CD4-positive, alpha-beta T cell (primary cell): ENCODE data around the gene TARS2. TPM values are rescaled to one million over a fixed set of nuclear protein-coding genes. Genes with fewer than 3 reads are reported as not detected.

Experiments
- ATAC-seq: fragments of 200-7000 bp; cut with Tn5 transposase; one replicate; pipeline ENCODE4 v1.10.0; 2022; ENCODE audit warnings: mild to moderate bottlenecking; ENCODE audit not compliant: poor library complexity
- CTCF ChIA-PET: fragments of 350-600 bp; sonication (Branson Sonifier 250); formaldehyde crosslinking; loops from one replicate; lab custom pipeline; 2021; ENCODE audit warnings: antibody characterized with exemption, inconsistent platforms; lab: Charles Lee
- POLR2A ChIA-PET: fragments of 350-600 bp; sonication (Branson Sonifier 250); formaldehyde crosslinking; loops from one replicate; lab custom pipeline; 2021; ENCODE audit warnings: antibody characterized with exemption, inconsistent platforms; lab: Charles Lee
- DNase-seq, 14 experiments: peaks; one replicate each; pipeline ENCODE4 v3.0.0-alpha.2; 2013 to 2020; ENCODE audit warnings: mixed read lengths in 2 of 14
- H3K27ac ChIP-seq, 2 donors: one replicate each; pipeline versions ENCODE4 v1.5.1 to v1.7.0; 2013; ENCODE audit warnings: low read length in 2 of 2, low read depth in 1 of 2, mild to moderate bottlenecking in 1 of 2
- H3K27me3 ChIP-seq, 2 experiments: 1 replicate in 1 of 2; 2 replicates in 1 of 2; pipeline versions ENCODE4 v1.6.1 to v1.7.0; 2013; ENCODE audit warnings: low read length in 2 of 2, control low read depth in 1 of 2, mild to moderate bottlenecking in 1 of 2, moderate library complexity in 1 of 2; ENCODE audit not compliant: insufficient read depth in 2 of 2, control insufficient read depth in 1 of 2
- H3K36me3 ChIP-seq: one replicate; pipeline ENCODE4 v1.6.1; 2013; ENCODE audit warnings: low read length, control low read depth; ENCODE audit not compliant: insufficient read depth
- H3K4me1 ChIP-seq: one replicate; pipeline ENCODE4 v1.6.1; 2013; ENCODE audit warnings: low read length, control low read depth; ENCODE audit not compliant: insufficient read depth
- H3K4me3 ChIP-seq: one replicate; pipeline ENCODE4 v1.5.1; 2013; ENCODE audit warnings: mild to moderate bottlenecking, low read length, moderate library complexity
- H3K9me3 ChIP-seq, 2 experiments: 1 replicate in 1 of 2; 2 replicates in 1 of 2; pipeline versions ENCODE4 v1.6.1 to v1.7.0; 2013; ENCODE audit warnings: low read length in 2 of 2, mild to moderate bottlenecking in 2 of 2, control low read depth in 1 of 2, moderate library complexity in 1 of 2; ENCODE audit not compliant: control insufficient read depth in 1 of 2, insufficient read depth in 1 of 2
- H3K27ac Mint-ChIP-seq: one replicate; pipeline ENCODE4 v1.8.0; 2020; ENCODE audit warnings: mixed read lengths
- H3K27me3 Mint-ChIP-seq: one replicate; pipeline ENCODE4 v1.8.0; 2021; ENCODE audit warnings: mixed read lengths
- H3K36me3 Mint-ChIP-seq: one replicate; pipeline ENCODE4 v1.8.0; 2021; ENCODE audit warnings: low read depth, mixed read lengths
- H3K4me1 Mint-ChIP-seq: one replicate; pipeline ENCODE4 v1.8.0; 2021; ENCODE audit warnings: low read depth, mixed read lengths
- H3K4me3 Mint-ChIP-seq: one replicate; pipeline ENCODE4 v1.8.0; 2020; ENCODE audit warnings: mild to moderate bottlenecking, mixed read lengths
- H3K9me3 Mint-ChIP-seq: one replicate; pipeline ENCODE4 v1.8.0; 2020; ENCODE audit warnings: mixed read lengths
- CTCF ChIP-seq: fragments of 200-600 bp; IDR thresholded peaks from one replicate; pipeline ENCODE4 v1.8.0; 2022; ENCODE audit warnings: antibody characterized with exemption, mild to moderate bottlenecking
- intact Hi-C, 2 experiments: fragments of 100-400 bp; cut with DNase I in 1 of 2; cut with micrococcal nuclease in 1 of 2; formaldehyde crosslinking; loops; one replicate each; pipeline versions ENCODE4 v1.15.1 to v1.9.0; 2023 to 2025; cut with DNase I, micrococcal nuclease
- total RNA-seq, 174 experiments: library from RNA in 2 of 174; stranded (reverse) in 2 of 174; gene quantifications; one replicate each; pipeline ENCODE4 v1.2.3 and lab custom pipeline; 2021 to 2026

Gene TARS2
- total RNA-seq, 2 experiments from 2014 or later: 22.8 to 25.3 TPM

GRCh38 chr1:150545486-150546032 lies 58.3 kb downstream of the TARS2 start:
- no peak for TF ChIP-seq CTCF
- no peaks in the 10 kb centered on the region for H3K9me3 Mint-ChIP-seq
- H3K27ac Mint-ChIP-seq: no peak overlapping the region
- no peak for DNase-seq
- ATAC-seq: no peak
- POLR2A ChIA-PET: interaction anchor here (0.6 kb wide), 1 partner anchor 30 kb away, joined by 3 read pairs; the partner anchor contains the start of gene FALEC
- H3K36me3 Mint-ChIP-seq: no peaks in the 10 kb centered on the region
- Histone ChIP-seq H3K4me1 (peaks cover 17% of the 10 kb centered on the region), H3K27me3 (peaks cover 10 to 15% of the 10 kb centered on the region in 2 experiments), H3K9me3 (no peaks in the 10 kb centered on the region), H3K36me3 (no peaks in the 10 kb centered on the region), H3K27ac (no peak overlapping the region), H3K4me3 (no peak overlapping the region)
- no peak overlapping the region for H3K4me3 Mint-ChIP-seq
- peaks cover 13% of the 10 kb centered on the region for H3K4me1 Mint-ChIP-seq
- intact Hi-C loops: no loop called here
- H3K27me3 Mint-ChIP-seq: peaks cover 34% of the 10 kb centered on the region
- CTCF ChIA-PET: no interaction called here

GRCh38 chr1:150546294-150546937 lies 59.2 kb downstream of the TARS2 start:
- H3K4me3 Mint-ChIP-seq: no peak overlapping the region
- POLR2A ChIA-PET: no interaction called here
- CTCF ChIA-PET: interaction anchor here (0.6 to 2.7 kb wide), 2 partner anchors 14 to 56 kb away, joined by 3 to 12 read pairs; no protein-coding TSS in a partner anchor

GRCh38 chr1:150548324-150548631 lies 61.1 kb downstream of the TARS2 start:
- Mint-ChIP-seq H3K27ac (no peak overlapping the region), H3K36me3 (no peaks in the 10 kb centered on the region), H3K9me3 (no peaks in the 10 kb centered on the region), H3K4me3 (peak overlapping the region; percentile 82), H3K4me1 (peaks cover 23% of the 10 kb centered on the region), H3K27me3 (peaks cover 34% of the 10 kb centered on the region)
- Histone ChIP-seq H3K27ac (no peak overlapping the region), H3K4me3 (peak overlapping the region; percentile 49), H3K27me3 (peaks cover 10 to 15% of the 10 kb centered on the region in 2 experiments), H3K4me1 (peaks cover 39% of the 10 kb centered on the region), H3K36me3 (no peaks in the 10 kb centered on the region), H3K9me3 (no peaks in the 10 kb centered on the region)
- no peak for DNase-seq
- intact Hi-C loops: no loop called here
- POLR2A ChIA-PET: interaction anchor here (0.7 to 2.2 kb wide), 4 partner anchors 13 to 184 kb away, joined by 3 to 11 read pairs (median 3); partner anchors contain the start of gene RPRD2
- CTCF ChIA-PET: interaction anchor here (2.7 kb wide), 1 partner anchor 12 kb away, joined by 12 read pairs; no protein-coding TSS in a partner anchor
- no peak for TF ChIP-seq CTCF
- ATAC-seq: no peak

More at GRCh38 chr1:150546294-150546937, 59.2 kb downstream of the TARS2 start:
- no peak overlapping the region for H3K27ac Mint-ChIP-seq
- Histone ChIP-seq H3K9me3 (no peaks in the 10 kb centered on the region), H3K27me3 (peaks cover 10 to 15% of the 10 kb centered on the region in 2 experiments), H3K27ac (no peak overlapping the region), H3K4me1 (peaks cover 26% of the 10 kb centered on the region), H3K4me3 (no peak overlapping the region), H3K36me3 (no peaks in the 10 kb centered on the region)
- intact Hi-C loops: no loop called here
- no peak for DNase-seq
- H3K36me3 Mint-ChIP-seq: no peaks in the 10 kb centered on the region
- ATAC-seq: no peak
- peaks cover 40% of the 10 kb centered on the region for H3K27me3 Mint-ChIP-seq
- no peaks in the 10 kb centered on the region for H3K9me3 Mint-ChIP-seq
- TF ChIP-seq CTCF: no peak
- peaks cover 21% of the 10 kb centered on the region for H3K4me1 Mint-ChIP-seq
